IPS-NIHi11 (cell line): ENCODE results near the gene UBTF.

ENCODE experiments used
- DNase-seq: peaks from one replicate; pipeline ENCODE4 v3.0.0; 2012; ENCODE audit warnings: mixed read lengths, low spot score

The UBTF gene

DNA sequence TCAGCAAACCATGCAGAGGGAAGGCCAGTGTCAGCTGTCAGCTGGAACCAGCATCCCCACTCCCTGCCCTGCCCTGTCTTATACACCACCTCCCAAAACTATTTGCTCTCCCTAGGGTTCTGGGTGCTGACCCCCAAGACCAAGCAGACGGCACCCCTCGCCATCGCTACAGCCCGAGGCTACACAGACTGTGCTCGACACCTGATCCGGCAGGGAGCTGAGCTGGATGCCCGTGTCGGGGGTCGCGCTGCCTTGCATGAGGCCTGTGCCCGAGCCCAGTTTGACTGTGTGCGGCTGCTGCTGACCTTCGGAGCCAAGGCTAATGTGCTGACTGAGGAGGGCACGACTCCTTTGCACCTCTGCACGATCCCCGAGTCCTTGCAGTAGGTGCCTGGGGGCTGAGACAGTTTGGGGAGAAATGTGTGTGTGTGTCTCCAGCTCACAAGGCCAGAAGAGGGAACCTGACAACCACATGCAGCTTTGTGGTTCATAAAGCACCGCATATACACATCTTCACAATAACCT is 47.5 kb downstream of the UBTF start:
- DNase-seq: no peak

DNA sequence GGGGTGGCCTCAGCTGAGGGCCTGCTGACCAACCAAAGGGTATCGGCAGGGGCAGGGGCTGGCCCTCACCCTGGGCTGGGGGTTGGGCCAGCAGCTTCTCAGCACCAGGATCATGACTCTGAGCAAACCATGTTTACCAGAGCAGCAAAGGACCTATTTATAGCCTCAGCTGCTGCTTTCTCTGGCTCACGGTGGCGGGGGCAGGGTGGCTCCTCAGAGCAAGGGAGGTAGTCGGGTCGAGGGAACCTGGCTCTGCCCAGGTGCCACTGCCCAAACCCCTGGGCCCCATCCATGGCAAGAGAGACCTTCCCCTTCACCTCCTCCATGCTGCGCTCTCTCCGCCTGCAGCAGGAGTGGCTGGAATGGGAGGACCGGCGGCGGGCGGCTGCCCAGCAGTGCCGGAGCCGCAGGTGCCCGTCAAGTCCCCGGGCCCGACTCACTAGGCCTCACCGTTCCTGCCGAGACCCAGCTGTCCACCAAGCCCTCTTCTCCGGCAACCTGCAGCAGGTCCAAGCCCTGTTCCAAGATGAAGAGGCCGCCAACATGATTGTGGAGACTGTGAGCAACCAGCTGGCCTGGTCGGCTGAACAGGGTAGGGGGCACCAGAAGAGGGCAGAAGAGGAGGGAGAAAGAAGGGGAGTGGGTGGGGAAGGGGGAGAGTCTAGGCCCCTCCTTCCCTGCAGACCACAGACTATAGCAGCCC is 48.8 kb downstream of the UBTF start, which contains the start of gene ASB16:
TSS of gene ASB16 (plus strand) at position 206 of the 703 bp plus-strand sequence. CDS start at position 292, 86 bp downstream.
- peak; percentile 65 for DNase-seq

DNA sequence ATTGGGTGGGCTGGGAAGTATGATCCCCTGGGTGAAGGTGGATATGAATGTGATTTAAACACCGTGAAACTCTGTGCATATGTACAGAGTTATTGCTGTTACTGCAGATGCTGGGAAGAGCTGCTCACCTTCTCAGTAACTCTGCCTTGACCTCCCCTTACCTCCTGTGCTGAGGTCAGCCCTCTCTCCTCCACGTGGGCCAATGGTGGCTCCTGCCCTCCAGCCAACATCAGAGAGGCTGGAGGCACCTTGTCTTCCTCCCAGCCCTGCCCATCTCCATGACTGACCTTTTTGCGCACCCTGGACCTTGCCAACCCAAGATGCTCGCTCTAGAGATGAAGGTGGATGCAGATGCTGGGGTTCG is 49.4 kb downstream of the UBTF start:
- DNase-seq: no peak

DNA sequence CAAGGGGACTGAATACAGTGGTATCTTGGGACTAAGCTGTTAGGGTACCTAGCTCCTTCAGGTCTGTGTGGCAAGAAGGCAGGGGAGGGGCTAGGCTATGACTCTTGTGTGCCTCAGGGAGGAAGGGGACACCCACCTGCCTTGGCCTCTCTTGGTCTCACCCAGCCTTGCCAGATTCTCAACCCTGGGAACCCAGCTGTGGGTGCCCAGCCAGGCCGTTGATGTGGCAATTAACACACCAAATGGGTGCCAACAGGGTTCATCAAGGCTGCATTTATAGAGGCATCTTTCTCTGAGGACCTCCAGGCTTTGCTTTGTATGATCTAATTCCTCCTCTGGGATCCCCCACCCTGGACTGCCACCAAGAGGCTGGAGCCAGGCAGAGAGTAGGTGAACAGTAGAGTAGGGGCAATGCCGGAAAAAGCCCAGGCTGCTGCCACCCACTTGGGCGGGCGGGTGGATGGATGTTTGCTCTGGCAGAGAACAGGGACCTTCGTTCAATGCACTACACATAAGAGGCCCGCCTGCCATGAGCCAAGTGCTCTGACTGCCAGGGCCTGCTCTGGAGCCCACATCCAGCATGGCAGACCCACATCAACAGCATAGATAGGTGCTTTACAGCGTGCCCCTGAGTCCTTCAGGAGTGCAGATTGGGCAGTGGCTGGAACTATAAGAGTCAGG is 52.2 kb downstream of the UBTF start:
- DNase-seq: no peak

DNA sequence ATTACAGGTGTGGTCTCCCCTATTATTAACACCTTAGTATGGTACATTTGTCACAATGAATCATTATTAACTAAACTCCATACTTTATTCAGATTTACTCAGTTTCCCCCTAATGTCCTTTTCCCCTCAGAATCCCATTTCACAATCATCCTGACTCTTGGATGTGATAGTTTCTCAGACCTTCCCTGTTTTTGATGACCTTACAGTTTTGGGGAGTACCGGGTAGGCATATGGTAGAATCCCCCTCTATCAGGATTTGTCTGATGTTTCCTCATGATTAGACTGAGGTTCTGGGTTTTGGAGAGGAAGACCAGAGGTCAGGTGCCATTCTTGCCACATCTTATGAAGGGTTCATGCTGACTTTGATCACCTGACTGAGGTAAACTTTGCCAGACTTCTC is 55.0 kb downstream of the UBTF start:
- DNase-seq: no peak

DNA sequence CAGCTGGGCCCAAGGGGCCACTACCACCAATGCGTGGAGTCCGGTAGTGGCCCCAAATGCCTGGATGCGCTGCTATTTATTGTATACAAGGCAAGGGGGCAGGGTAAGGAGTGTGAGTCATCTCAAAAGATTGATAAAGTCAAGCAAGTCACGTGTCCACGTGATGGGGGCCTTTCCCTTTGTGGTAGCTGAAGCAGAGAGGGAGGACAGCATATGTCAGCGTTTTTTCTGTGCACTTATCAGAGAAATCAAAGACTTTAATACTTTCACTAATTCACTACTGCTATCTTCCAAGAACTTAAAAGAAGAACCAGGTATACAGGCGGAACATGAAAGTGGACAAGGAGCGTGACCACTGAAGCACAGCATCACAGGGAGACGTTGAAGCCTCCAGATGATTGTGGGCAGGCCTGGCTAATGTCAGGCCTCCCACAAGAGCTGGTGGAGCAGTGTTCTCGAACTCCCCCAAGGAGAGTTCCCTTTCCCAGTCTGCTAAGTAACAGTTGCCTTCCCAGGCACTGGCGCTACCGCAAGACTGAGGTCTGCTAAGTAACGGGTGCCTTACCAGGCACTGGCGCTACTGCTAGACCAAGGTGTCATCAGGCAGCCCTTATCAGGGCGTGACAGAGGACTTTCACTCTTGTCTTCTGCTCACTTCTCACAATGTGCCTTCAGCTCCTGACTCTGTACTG is 59.8 kb downstream of the UBTF start:
- DNase-seq: no peak

DNA sequence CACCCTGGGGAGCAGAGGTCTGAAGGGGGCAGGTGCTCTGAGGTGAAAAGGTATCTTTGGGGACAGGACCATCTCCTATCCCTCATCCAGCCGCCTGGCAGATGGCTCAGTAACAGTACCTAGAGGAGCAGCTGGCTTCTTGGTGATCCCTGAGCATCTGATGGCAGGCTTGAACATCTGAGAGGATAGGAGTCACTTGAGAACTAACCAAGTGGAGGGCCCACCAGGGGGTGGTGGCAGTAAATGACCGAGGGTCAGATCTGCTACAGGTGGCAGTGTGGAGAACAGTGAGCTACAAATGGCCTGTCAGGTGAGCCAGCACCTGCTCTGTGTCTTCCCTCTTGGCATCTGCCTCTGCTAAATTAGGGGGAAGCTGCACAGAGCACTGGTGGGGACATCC is 64.0 kb downstream of the UBTF start:
- no peak for DNase-seq
